HG02642 (cell line): ENCODE results near the gene MSH2.

Source experiments
- ATAC-seq: cut with Tn5 transposase; IDR thresholded peaks from one replicate; pipeline ENCODE4 v1.9.1; 2021; ENCODE audit warnings: mild to moderate bottlenecking; ENCODE audit not compliant: unreplicated experiment, poor library complexity

The MSH2 gene

DNA sequence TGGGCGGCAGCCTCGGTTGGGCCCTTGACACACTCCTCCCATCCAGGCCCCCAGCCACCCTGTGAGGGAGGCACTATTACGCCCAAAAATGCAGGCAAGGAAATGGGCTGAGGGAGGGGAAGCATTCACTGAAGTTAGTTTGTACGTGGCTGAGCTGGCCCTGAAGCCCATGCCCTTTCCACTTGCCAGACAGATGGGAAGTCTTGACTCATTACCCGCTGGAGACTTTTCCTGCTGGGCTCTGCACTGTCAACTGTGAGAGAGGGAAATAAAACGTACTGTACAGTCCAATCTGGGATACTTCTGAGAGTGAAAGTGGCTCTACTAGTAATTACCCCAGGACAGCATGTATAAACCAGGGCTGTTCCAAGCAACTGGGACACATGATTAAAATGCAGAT is 125.9 kb downstream of the MSH2 start:
- no peak for ATAC-seq

DNA sequence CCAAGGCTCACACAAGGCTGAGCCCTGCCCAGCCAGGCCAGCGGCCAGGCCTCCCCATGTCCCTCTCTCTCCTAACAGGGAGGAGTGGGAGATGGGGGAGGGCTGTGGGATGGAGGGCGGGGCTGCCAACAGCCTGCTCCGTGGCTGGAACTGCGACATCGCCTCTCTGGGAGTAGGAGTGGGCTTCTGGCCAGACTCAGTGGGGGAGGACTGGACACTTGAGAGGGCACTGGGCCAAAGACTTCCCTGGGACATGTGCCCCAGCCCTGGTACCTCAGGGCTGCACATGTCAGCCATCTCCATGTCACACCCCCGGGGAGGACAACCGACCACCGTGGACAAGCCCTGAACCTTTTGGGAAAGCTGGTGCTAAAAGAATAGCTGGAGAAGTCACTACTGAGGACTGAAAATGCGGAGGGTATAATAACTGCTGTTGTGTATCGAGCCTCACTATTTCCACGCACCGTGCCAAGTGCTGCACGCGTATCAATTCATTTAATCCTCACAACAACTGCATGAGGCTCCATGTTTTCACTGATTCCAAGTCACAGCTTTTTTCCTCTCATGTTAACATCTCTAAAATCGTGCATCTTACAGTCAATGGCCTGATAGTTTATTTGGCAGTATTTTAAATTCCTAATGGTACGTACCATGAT is 127.3 kb downstream of the MSH2 start:
- ATAC-seq = no peak

DNA sequence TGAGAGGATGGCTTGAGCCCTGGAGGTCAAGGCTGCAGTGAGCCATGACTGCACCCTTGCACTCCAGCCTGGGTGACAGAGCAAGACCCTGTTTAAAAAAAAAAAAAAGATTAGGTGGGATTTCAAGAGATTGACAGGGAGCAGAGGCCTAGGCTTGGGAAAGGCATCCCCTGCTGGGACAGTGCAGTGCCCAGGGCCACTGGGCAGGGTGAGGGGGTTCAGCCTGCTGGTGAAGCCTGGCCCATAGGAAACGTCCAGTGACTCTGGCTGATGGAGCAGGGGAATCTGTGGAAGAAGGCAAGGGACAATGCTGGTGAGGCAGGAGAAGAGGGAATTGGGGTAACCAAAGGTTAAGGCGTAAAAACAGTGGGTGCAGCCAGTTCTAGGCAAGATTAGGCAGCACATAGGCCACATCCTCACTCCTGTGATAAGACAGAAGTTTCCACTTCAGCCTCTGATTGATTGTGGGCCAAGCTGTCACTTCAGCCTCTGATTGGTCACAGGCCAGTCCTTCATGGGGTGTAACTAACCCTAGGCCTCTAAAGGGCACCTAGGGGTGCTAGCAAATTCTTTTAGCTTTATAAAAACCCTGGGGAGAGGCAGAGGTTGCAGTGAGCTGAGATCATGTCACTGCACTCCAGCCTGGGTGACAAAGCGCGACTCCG is 128.6 kb downstream of the MSH2 start:
- ATAC-seq = no peak
